Astrocyte (in vitro differentiated cells and primary cell): Measurements from ENCODE around the gene MAP4K4. TPM values are rescaled to one million over a fixed set of nuclear protein-coding genes. Genes with fewer than 3 reads are reported as not detected.

ENCODE experiments used
- DNase-seq: peaks from one replicate; pipeline ENCODE4 v3.0.0-alpha.2; 2010; ENCODE audit warnings: low read depth
- FAIRE-seq: peaks from 2 replicates; lab custom pipeline; 2011; peaks lifted over from hg19 to GRCh38; lab: Jason Lieb, UNC
- H2AFZ ChIP-seq: 2 replicates; pipeline ENCODE4 v1.6.0; 2012; ENCODE audit warnings: low read depth, low read length, inconsistent platforms
- H3K27ac ChIP-seq: 2 replicates; pipeline ENCODE4 v1.5.1; 2011; ENCODE audit warnings: low read depth, low read length, inconsistent platforms
- H3K27me3 ChIP-seq: 2 replicates; pipeline ENCODE4 v1.6.0; 2011; ENCODE audit warnings: low read length, inconsistent platforms; ENCODE audit not compliant: insufficient read depth
- H3K36me3 ChIP-seq: 2 replicates; pipeline ENCODE4 v1.5.1; 2011; ENCODE audit warnings: low read length, inconsistent platforms; ENCODE audit not compliant: insufficient read depth
- H3K4me1 ChIP-seq: 2 replicates; pipeline ENCODE4 v1.5.1; 2011; ENCODE audit warnings: low read length, inconsistent platforms; ENCODE audit not compliant: insufficient read depth
- H3K4me2 ChIP-seq: 2 replicates; pipeline ENCODE4 v1.6.0; 2012; ENCODE audit warnings: low read length, inconsistent platforms
- H3K4me3 ChIP-seq: 2 replicates; pipeline ENCODE4 v1.5.1; 2011; ENCODE audit warnings: low read depth, mild to moderate bottlenecking, low read length, inconsistent platforms; ENCODE audit not compliant: insufficient read depth
- H3K79me2 ChIP-seq: 2 replicates; pipeline ENCODE4 v1.6.0; 2012; ENCODE audit warnings: mild to moderate bottlenecking, low read length, inconsistent platforms; ENCODE audit not compliant: insufficient read depth
- H3K9ac ChIP-seq: 2 replicates; pipeline ENCODE4 v1.6.0; 2012; ENCODE audit warnings: mild to moderate bottlenecking, low read length, inconsistent platforms
- H3K9me3 ChIP-seq: 2 replicates; pipeline ENCODE4 v1.5.1; 2012; ENCODE audit warnings: low read depth, mild to moderate bottlenecking, low read length, inconsistent platforms; ENCODE audit not compliant: insufficient read depth
- H4K20me1 ChIP-seq: 2 replicates; pipeline ENCODE4 v1.6.0; 2012; ENCODE audit warnings: low read length, inconsistent platforms; ENCODE audit not compliant: insufficient read depth
- H3K27ac Mint-ChIP-seq: one replicate; pipeline ENCODE4 v1.8.0; 2021; ENCODE audit warnings: mild to moderate bottlenecking, mixed read lengths; ENCODE audit not compliant: unreplicated experiment
- H3K27me3 Mint-ChIP-seq: one replicate; pipeline ENCODE4 v1.8.0; 2021; ENCODE audit warnings: low read depth, mixed read lengths; ENCODE audit not compliant: unreplicated experiment
- H3K36me3 Mint-ChIP-seq: one replicate; pipeline ENCODE4 v1.8.0; 2021; ENCODE audit warnings: low read depth, mixed read lengths; ENCODE audit not compliant: unreplicated experiment
- H3K4me1 Mint-ChIP-seq: one replicate; pipeline ENCODE4 v1.8.0; 2021; ENCODE audit warnings: low read depth, mixed read lengths; ENCODE audit not compliant: unreplicated experiment
- H3K4me3 Mint-ChIP-seq: one replicate; pipeline ENCODE4 v1.8.0; 2021; ENCODE audit warnings: mild to moderate bottlenecking, moderate library complexity, mixed read lengths; ENCODE audit not compliant: unreplicated experiment
- H3K9me3 Mint-ChIP-seq: one replicate; pipeline ENCODE4 v1.8.0; 2021; ENCODE audit warnings: mild to moderate bottlenecking, mixed read lengths; ENCODE audit not compliant: unreplicated experiment
- EZH2 ChIP-seq: IDR thresholded peaks from 2 replicates; pipeline ENCODE4 v1.6.1; 2012; ENCODE audit warnings: mild to moderate bottlenecking, low read length, inconsistent platforms; ENCODE audit not compliant: insufficient read depth
- total RNA-seq: library from RNA; stranded (reverse); gene quantifications from 2 replicates; pipeline ENCODE4 v1.2.1, GENCODE V29; 2021
- TF ChIP-seq, protein P1 (sequence below): IDR thresholded peaks from 2 replicates; pipeline ENCODE4 v1.5.1; 2011; ENCODE audit warnings: low read depth, mild to moderate bottlenecking, inconsistent platforms, low read length, moderate library complexity; ENCODE audit not compliant: insufficient read depth

The MAP4K4 gene
- total RNA-seq, 1 donor from 2014 or later, result 231 TPM

DNA sequence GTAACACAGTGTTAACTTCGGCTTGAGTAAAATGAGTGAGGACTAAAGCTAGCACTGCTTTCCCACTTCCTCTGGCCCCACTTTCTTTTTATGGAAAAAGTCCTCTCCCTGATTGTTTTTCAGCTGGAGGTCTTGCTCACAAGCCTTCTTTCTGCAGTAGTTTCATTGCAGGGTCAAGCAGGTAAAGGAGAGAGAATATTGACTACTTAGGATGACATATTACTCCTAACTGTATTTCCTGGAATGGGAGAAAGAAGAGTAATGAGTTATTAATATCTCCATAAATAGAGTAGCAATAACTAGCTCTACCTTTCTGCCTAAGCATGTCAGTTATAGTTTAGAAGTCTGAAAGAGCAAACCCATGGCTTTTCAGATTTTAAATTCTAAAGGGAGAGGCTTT, 45.0 kb downstream of the MAP4K4 start:
- H3K27ac Mint-ChIP-seq, result peak overlapping the region; percentile 83
- H3K36me3 Mint-ChIP-seq, result peaks cover 4% of the 10 kb centered on the region
- no peaks in the 10 kb centered on the region for H3K9me3 Mint-ChIP-seq
- Histone ChIP-seq H3K27ac (no peak overlapping the region), H2AFZ (no peak overlapping the region), H3K27me3 (no peaks in the 10 kb centered on the region), H3K36me3 (no peaks in the 10 kb centered on the region), H3K4me3 (no peak overlapping the region), H4K20me1 (peaks cover 87% of the 10 kb centered on the region), H3K9ac (peak overlapping the region; percentile 38), H3K4me2 (peak overlapping the region; percentile 61), H3K9me3 (no peaks in the 10 kb centered on the region), H3K4me1 (peaks cover 44% of the 10 kb centered on the region), H3K79me2 (peaks cover 94% of the 10 kb centered on the region)
- no peak for DNase-seq
- H3K27me3 Mint-ChIP-seq, result no peaks in the 10 kb centered on the region
- peaks cover 73% of the 10 kb centered on the region for H3K4me1 Mint-ChIP-seq
- FAIRE-seq, result no peak
- TF ChIP-seq EZH2, result no peak
- TF ChIP-seq, protein P1, sequence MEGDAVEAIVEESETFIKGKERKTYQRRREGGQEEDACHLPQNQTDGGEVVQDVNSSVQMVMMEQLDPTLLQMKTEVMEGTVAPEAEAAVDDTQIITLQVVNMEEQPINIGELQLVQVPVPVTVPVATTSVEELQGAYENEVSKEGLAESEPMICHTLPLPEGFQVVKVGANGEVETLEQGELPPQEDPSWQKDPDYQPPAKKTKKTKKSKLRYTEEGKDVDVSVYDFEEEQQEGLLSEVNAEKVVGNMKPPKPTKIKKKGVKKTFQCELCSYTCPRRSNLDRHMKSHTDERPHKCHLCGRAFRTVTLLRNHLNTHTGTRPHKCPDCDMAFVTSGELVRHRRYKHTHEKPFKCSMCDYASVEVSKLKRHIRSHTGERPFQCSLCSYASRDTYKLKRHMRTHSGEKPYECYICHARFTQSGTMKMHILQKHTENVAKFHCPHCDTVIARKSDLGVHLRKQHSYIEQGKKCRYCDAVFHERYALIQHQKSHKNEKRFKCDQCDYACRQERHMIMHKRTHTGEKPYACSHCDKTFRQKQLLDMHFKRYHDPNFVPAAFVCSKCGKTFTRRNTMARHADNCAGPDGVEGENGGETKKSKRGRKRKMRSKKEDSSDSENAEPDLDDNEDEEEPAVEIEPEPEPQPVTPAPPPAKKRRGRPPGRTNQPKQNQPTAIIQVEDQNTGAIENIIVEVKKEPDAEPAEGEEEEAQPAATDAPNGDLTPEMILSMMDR, result no peak
- peak overlapping the region; percentile 47 for H3K4me3 Mint-ChIP-seq

DNA sequence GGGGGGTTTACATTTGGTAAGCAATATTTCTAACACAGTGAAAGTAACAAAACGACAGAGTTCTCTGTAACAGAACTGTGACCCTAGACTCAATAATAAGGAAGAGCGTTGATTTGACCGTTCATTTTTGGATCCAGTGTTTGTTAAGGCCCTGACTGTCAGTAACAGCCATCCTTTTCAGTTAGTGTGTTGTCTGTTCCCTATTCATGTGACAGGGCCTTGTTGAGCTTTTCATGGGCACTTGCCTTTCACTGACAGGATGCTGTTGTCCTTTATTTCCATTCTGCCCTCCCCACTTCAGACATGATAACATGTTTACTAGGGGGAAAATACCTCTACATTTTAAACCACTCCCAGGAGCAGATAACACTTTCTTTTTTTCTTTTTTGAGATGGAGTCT, 45.8 kb downstream of the MAP4K4 start:
- peak overlapping the region; percentile 21 for H3K27ac Mint-ChIP-seq
- H4K20me1 ChIP-seq, result peaks cover 87% of the 10 kb centered on the region
- H3K27ac ChIP-seq, result no peak overlapping the region
- no peaks in the 10 kb centered on the region for H3K9me3 Mint-ChIP-seq
- no peaks in the 10 kb centered on the region for H3K9me3 ChIP-seq
- no peaks in the 10 kb centered on the region for H3K27me3 ChIP-seq
- FAIRE-seq, result no peak
- DNase-seq, result no peak
- no peaks in the 10 kb centered on the region for H3K27me3 Mint-ChIP-seq
- TF ChIP-seq, protein P1, result no peak
- TF ChIP-seq EZH2, result no peak
- H3K4me1 Mint-ChIP-seq, result peaks cover 73% of the 10 kb centered on the region
- H3K4me3 Mint-ChIP-seq, result peak overlapping the region; percentile 48
- peaks cover 94% of the 10 kb centered on the region for H3K79me2 ChIP-seq
- H2AFZ ChIP-seq, result no peak overlapping the region
- no peak overlapping the region for H3K9ac ChIP-seq
- H3K36me3 ChIP-seq, result no peaks in the 10 kb centered on the region
- H3K36me3 Mint-ChIP-seq, result peaks cover 4% of the 10 kb centered on the region
- H3K4me1 ChIP-seq, result peaks cover 47% of the 10 kb centered on the region
- H3K4me3 ChIP-seq, result no peak overlapping the region
- no peak overlapping the region for H3K4me2 ChIP-seq

- no peak for TF ChIP-seq EZH2
- DNase-seq (no peak), FAIRE-seq (no peak)
- H3K4me3 Mint-ChIP-seq, result no peak overlapping the region
- Histone ChIP-seq H2AFZ (no peak overlapping the region), H3K9me3 (no peaks in the 10 kb centered on the region), H3K4me2 (no peak overlapping the region), H3K4me3 (no peak overlapping the region), H3K27ac (no peak overlapping the region), H4K20me1 (peaks cover 76% of the 10 kb centered on the region), H3K4me1 (peaks cover 47% of the 10 kb centered on the region), H3K79me2 (peaks cover 81% of the 10 kb centered on the region), H3K27me3 (no peaks in the 10 kb centered on the region), H3K36me3 (no peaks in the 10 kb centered on the region), H3K9ac (no peak overlapping the region)
- H3K4me1 Mint-ChIP-seq, result peaks cover 66% of the 10 kb centered on the region
- peaks cover 4% of the 10 kb centered on the region for H3K36me3 Mint-ChIP-seq
- no peak overlapping the region for H3K27ac Mint-ChIP-seq
- H3K27me3 Mint-ChIP-seq, result no peaks in the 10 kb centered on the region
- no peaks in the 10 kb centered on the region for H3K9me3 Mint-ChIP-seq
Measured at GRCh38 chr2:101744832-101745231, 47.3 kb downstream of the MAP4K4 start.
